HepG2 (cell line): Measurements from ENCODE around the gene CYSTM1. TPM values are rescaled to one million over a fixed set of nuclear protein-coding genes. Genes with fewer than 3 reads are reported as not detected.

ENCODE experiments used
- AKAP8 ChIP-seq: sonication (generic); formaldehyde crosslinking; IDR thresholded peaks from 2 replicates; pipeline ENCODE4 v1.5.1; 2020; ENCODE audit warnings: mild to moderate bottlenecking, missing genetic modification reagents
- ATF5 ChIP-seq: sonication (generic); formaldehyde crosslinking; IDR thresholded peaks from 2 replicates; pipeline ENCODE4 v1.4.0; 2020; ENCODE audit warnings: mild to moderate bottlenecking, low read depth, missing genetic modification reagents
- BATF2 ChIP-seq: sonication (generic); formaldehyde crosslinking; IDR thresholded peaks from 2 replicates; pipeline ENCODE4 v1.8.0; 2022; ENCODE audit warnings: mild to moderate bottlenecking, missing genetic modification reagents, moderate library complexity
- FOXA3 ChIP-seq: IDR thresholded peaks from 2 replicates; pipeline ENCODE4 v1.6.1; 2016; ENCODE audit warnings: missing genetic modification reagents, missing compliant biosample characterization
- KDM5B ChIP-seq: sonication (generic); formaldehyde crosslinking; IDR thresholded peaks from 2 replicates; pipeline ENCODE4 v1.4.0; 2020; ENCODE audit warnings: missing genetic modification reagents, mild to moderate bottlenecking, borderline replicate concordance
- KLF9 ChIP-seq: IDR thresholded peaks from 2 replicates; pipeline ENCODE4 v1.6.1; 2016; ENCODE audit warnings: low read depth
- NBN ChIP-seq: fragments of 450-650 bp; conservative IDR thresholded peaks from 2 replicates; pipeline ENCODE4 v1.6.1; 2017
- NCOR1 ChIP-seq: fragments of 200-600 bp; sonication (generic); IDR thresholded peaks from 2 replicates; pipeline ENCODE4 v1.7.0; 2017; ENCODE audit warnings: antibody characterized with exemption, low read length, borderline replicate concordance
- RBAK ChIP-seq: sonication (generic); formaldehyde crosslinking; IDR thresholded peaks from 2 replicates; pipeline ENCODE4 v1.5.1; 2020; ENCODE audit warnings: mild to moderate bottlenecking, missing genetic modification reagents
- SALL2 ChIP-seq: sonication (generic); formaldehyde crosslinking; IDR thresholded peaks from 2 replicates; pipeline ENCODE4 v1.8.1; 2023; ENCODE audit warnings: mild to moderate bottlenecking, missing genetic modification reagents, inconsistent platforms
- SKI ChIP-seq: fragments of 450-650 bp; IDR thresholded peaks from one replicate; pipeline ENCODE4 v1.6.1; 2018; ENCODE audit warnings: mild to moderate bottlenecking; ENCODE audit not compliant: partially characterized antibody
- SNAI1 ChIP-seq: sonication (generic); formaldehyde crosslinking; IDR thresholded peaks from 2 replicates; pipeline ENCODE4 v1.5.0; 2020; ENCODE audit warnings: mild to moderate bottlenecking, missing genetic modification reagents, borderline replicate concordance
- YY1 ChIP-seq: IDR thresholded peaks from 2 replicates; pipeline ENCODE4 v1.6.1; 2011; ENCODE audit warnings: low read length, low read depth, moderate library complexity, mild to moderate bottlenecking; ENCODE audit not compliant: insufficient read depth, insufficient replicate concordance
- ZBTB20 ChIP-seq: sonication (generic); formaldehyde crosslinking; IDR thresholded peaks from 2 replicates; pipeline ENCODE4 v1.8.1; 2023; ENCODE audit warnings: missing genetic modification reagents, low read depth, mild to moderate bottlenecking, borderline replicate concordance
- ZHX2 ChIP-seq, 2 experiments: sonication (generic) in 1 of 2; formaldehyde crosslinking in 1 of 2; IDR thresholded peaks; 2 replicates each; pipeline versions ENCODE4 v1.6.1 to v1.9.0; 2014 to 2022; ENCODE audit warnings: antibody characterized with exemption in 1 of 2, borderline replicate concordance in 1 of 2, inconsistent platforms in 1 of 2, low read depth in 1 of 2, missing genetic modification reagents in 1 of 2
- ZKSCAN5 ChIP-seq: sonication (generic); formaldehyde crosslinking; IDR thresholded peaks from 2 replicates; pipeline ENCODE4 v1.5.1; 2020; ENCODE audit warnings: mild to moderate bottlenecking, missing genetic modification reagents
- ZNF441 ChIP-seq: sonication (generic); formaldehyde crosslinking; IDR thresholded peaks from 2 replicates; pipeline ENCODE4 v1.7.0; 2021; ENCODE audit warnings: missing genetic modification reagents, borderline replicate concordance
- ZNF530 ChIP-seq: sonication (generic); formaldehyde crosslinking; IDR thresholded peaks from 2 replicates; pipeline ENCODE4 v1.5.0; 2020; ENCODE audit warnings: low read depth, mild to moderate bottlenecking, missing genetic modification reagents
- ZNF558 ChIP-seq: sonication (generic); formaldehyde crosslinking; IDR thresholded peaks from 2 replicates; pipeline ENCODE4 v1.9.0; 2022; ENCODE audit warnings: mild to moderate bottlenecking, missing genetic modification reagents, borderline replicate concordance
- ZNF576 ChIP-seq: sonication (generic); formaldehyde crosslinking; IDR thresholded peaks from 2 replicates; pipeline ENCODE4 v1.4.0; 2020; ENCODE audit warnings: mild to moderate bottlenecking, missing genetic modification reagents
- ZNF674 ChIP-seq: sonication (generic); formaldehyde crosslinking; IDR thresholded peaks from 2 replicates; pipeline ENCODE4 v1.5.0; 2020; ENCODE audit warnings: low read depth, mild to moderate bottlenecking, missing genetic modification reagents
- polyA plus RNA-seq, 8 experiments: library from polyadenylated mRNA; depleted of rRNA in 3 of 8; stranded (reverse) in 7 of 8; unstranded in 1 of 8; fragments of >200 nt; fragmentation: Illumina TruSeq in 4 of 8; extraction: Trizol in 4 of 8; gene quantifications; 2 replicates each; pipeline versions ENCODE4 v1.2.1 to v1.2.3, GENCODE V29; 2011 to 2016; ENCODE audit warnings: low read depth in 4 of 8, missing spikeins in 1 of 8, mixed read lengths in 1 of 8; ENCODE audit not compliant: insufficient read depth in 1 of 8
- total RNA-seq, 5 experiments: library from RNA; depleted of rRNA; stranded (reverse); fragments of >200 nt; fragmentation: Illumina TruSeq; extraction: Trizol; gene quantifications; 2 replicates each; pipeline ENCODE4 v1.2.3, GENCODE V29; 2016; ENCODE audit warnings: low read depth in 1 of 5

CYSTM1 gene
- total and polyA plus RNA-seq, 2 of the 13 experiments (the other 11 are each of a cell fraction or from before 2014, with no cell fraction given) = 40.0 to 73.4 TPM

GRCh38 chr5:140145818-140146522, 29.0 kb upstream of the CYSTM1 start (continued):
- TF ChIP-seq ZHX2 (IDR thresholded peaks at IDR 0.05; ENCODE audit: low read depth) = no peak
- no peak for TF ChIP-seq ZHX2 (CRISPR knock-in tag; IDR thresholded peaks at IDR 0.05; ENCODE audit: borderline replicate concordance)
- no peak for TF ChIP-seq ZNF674 (CRISPR knock-in tag)
- no peak for TF ChIP-seq ZNF576 (CRISPR knock-in tag)
- no peak for TF ChIP-seq ZKSCAN5 (CRISPR knock-in tag)
- peak; percentile 78; the same call in 1 of the 2 replicates for TF ChIP-seq KDM5B
- TF ChIP-seq ATF5 (CRISPR knock-in tag) = no peak
- TF ChIP-seq RBAK (CRISPR knock-in tag) = no peak
- TF ChIP-seq ZBTB20 = no peak
- TF ChIP-seq SNAI1 (CRISPR knock-in tag) = no peak
- no peak for TF ChIP-seq NBN
- no peak for TF ChIP-seq ZNF558 (CRISPR knock-in tag)
- no peak for TF ChIP-seq ZNF441
- TF ChIP-seq BATF2 (CRISPR knock-in tag) = no peak
- no peak for TF ChIP-seq FOXA3 (CRISPR knock-in tag)
- peak; percentile 65 for TF ChIP-seq YY1
- TF ChIP-seq KLF9 (CRISPR knock-in tag) = no peak
- no peak for TF ChIP-seq SALL2 (CRISPR knock-in tag)
- no peak for TF ChIP-seq ZNF530 (CRISPR knock-in tag)
- no peak for TF ChIP-seq NCOR1
- TF ChIP-seq AKAP8 (CRISPR knock-in tag) = no peak
- peak; percentile 90 for TF ChIP-seq SKI
